Astrocyte of the cerebellum (primary cell): ENCODE measurements around the gene UFSP1.

Source experiments
- DNase-seq: peaks from one replicate; pipeline ENCODE4 v3.0.0-alpha.2; 2011; ENCODE audit warnings: low read depth
- H3K4me3 ChIP-seq: 2 replicates; pipeline ENCODE4 v1.5.1; 2011; ENCODE audit warnings: mild to moderate bottlenecking, low read depth, low read length, moderate library complexity
- in situ Hi-C: cut with HindIII; loops from 2 replicates; pipeline ENCODE4 v1.10.0; 2017; ENCODE audit warnings: low sequenced_read_pairs
- TF ChIP-seq, protein P1 (sequence below): IDR thresholded peaks from 2 replicates; pipeline ENCODE4 v1.5.1; 2012; ENCODE audit warnings: low read length, low read depth, moderate library complexity, mild to moderate bottlenecking; ENCODE audit errors: missing control alignments

The UFSP1 gene

DNA sequence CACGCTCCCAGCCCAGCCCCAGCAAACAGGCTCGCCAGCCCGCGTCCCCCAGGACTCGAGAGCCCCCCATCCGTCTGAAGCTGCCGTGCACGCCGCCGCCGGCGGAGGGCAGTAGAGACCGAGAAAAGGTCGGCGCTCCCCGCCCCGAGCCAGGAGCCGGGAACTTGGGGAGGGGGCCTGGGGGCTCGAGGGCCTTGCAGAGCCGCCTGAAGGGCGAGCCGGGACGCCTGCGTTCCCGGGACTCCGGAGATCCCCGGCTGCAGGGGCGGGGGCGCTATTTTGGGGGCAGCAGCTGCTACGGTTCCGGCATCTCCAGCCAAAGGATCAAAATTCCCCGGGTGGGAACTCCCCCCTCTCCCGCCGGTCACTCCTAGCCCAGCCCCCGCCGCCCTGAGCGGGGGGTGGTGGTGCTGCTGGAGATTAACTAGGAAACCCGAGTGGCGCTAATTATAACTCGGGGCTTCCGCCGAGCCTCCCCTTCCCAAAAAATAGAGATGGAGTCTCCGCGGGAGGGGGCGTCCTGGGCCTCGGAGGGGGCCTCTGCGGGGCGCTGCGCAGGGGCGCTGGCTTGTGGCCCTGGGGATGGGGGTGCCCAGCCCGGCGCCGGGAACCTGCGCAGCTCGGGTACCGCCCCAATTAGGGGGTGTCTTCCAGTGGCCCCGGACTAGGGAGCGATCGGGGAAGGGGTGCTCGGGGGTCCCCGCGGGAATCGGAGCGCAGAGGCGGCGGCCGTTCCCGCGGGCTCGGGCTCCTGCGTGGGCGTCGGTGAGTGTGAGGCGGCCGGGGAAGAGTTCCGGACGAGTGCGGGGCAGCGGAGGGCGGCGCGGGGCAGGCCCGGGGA lies 5.6 kb upstream of the UFSP1 start:
- peak overlapping the region; percentile 38 for H3K4me3 ChIP-seq
- TF ChIP-seq, protein P1, sequence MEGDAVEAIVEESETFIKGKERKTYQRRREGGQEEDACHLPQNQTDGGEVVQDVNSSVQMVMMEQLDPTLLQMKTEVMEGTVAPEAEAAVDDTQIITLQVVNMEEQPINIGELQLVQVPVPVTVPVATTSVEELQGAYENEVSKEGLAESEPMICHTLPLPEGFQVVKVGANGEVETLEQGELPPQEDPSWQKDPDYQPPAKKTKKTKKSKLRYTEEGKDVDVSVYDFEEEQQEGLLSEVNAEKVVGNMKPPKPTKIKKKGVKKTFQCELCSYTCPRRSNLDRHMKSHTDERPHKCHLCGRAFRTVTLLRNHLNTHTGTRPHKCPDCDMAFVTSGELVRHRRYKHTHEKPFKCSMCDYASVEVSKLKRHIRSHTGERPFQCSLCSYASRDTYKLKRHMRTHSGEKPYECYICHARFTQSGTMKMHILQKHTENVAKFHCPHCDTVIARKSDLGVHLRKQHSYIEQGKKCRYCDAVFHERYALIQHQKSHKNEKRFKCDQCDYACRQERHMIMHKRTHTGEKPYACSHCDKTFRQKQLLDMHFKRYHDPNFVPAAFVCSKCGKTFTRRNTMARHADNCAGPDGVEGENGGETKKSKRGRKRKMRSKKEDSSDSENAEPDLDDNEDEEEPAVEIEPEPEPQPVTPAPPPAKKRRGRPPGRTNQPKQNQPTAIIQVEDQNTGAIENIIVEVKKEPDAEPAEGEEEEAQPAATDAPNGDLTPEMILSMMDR: peak; percentile 73
- in situ Hi-C loops: no loop called here
- no peak for DNase-seq

DNA sequence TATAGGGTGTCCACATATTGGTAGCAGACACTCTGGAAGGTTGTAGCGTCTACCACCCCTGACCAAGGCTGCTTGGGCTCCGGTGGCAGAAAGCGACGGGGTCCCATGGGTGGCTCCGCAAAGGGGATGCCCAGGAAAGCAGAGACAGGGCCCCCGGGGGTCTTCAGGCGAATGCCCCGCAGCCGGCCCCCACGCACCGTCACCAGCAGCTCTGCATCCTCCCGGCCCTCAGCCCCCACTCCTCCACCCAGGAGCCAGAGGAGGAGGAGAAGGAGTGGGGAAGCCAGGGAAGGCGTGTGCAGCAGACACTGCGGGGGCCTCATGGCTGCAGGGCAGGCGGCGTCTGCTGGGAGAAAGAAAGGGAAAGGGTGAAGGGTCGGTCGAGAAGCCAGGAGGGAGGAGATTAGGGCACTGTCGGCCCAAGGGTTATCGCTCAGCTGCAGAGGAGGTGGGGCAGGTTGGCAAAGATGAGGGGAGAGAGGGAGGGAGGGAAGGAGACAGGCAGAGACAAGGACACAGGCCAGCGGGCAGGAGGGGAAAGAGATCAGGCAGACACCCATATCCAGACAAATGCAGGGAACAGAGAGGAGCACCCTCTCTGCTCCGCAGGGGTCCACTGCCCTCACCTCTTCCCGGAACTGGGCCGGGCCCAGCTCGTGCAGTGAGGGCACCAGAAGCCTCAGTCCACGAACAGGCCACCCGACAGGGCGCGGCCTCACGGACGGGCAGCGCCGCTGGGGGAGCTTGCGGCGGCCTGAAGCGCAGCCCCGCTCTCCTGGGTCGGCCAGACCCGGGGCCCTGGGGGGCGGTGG lies 4.6 kb upstream of the UFSP1 start:
- in situ Hi-C loops: no loop called here
- TF ChIP-seq, protein P1: no peak
- DNase-seq: no peak
- no peak overlapping the region for H3K4me3 ChIP-seq

DNA sequence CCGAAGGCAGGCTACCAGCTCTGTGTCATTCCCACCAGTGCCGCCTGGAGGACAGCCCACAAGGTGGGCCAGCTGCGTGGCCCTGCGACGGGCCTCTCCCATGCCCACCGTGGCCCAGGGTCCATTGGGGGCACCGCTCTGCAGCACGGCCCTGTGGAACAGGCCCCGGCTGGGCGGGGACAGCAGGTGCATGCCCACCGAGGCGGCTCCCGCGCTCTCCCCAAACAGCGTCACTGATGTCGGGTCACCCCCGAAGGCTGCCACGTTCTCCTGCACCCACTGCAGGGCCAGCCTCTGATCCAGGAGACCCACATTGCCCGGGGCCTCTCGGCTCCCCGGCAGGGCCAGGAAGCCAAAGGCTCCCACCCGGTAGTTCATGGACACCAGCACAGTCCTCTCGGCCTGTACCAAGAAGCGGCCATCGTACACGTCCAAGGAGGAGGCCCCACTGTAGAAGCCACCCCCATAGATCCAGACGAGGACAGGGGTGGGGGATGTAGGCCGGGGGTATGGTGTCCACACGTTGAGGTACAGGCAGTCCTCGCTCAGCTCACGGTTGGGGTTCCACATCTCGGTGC lies 3.9 kb upstream of the UFSP1 start:
- in situ Hi-C loops: no loop called here
- no peak overlapping the region for H3K4me3 ChIP-seq
- TF ChIP-seq, protein P1: no peak
- no peak for DNase-seq

DNA sequence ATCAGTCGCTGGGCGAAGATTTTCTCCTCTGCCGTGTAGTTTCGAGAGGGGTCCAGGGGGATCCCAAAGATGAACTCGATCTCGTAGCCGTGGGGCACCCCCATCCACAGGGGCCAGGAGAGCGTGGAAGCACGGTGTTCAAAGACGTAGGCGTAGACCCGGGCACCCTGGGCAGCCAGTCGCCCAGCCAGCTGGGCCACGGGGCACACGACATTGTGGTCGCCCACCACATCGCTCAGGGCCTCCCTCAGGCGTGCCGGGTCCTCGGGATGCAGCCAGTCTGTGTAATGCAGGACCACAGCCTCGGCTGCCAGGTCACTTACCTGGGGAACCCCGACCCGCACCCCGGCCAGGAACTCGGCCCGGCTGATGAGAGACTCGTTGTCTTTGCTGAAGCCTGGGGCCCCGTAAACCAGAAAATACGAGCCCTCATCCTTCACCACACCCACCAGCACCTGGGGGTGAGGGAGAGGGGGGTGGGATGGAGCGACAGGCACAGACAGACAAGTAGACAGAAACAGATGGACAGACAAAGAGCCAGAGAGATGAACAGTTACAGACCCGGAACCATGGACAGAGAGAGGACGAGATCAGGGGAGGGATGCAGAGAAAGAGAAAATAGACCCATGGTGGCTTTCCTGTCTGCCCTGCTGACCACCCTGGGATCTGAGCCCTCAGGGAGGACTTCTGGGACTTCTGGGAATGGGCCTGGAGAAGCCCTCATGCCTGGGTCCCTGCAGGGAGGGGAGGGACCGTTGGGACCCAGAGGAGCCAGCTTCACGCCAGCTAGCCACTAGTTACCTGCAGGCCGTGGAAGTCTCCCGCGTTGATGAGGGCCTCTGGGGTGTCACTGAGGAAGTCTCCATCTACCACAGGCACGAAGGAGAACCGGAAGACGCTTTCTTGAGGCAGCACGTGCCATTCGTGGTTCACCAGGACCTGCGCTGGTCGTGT lies 3.1 kb upstream of the UFSP1 start:
- in situ Hi-C loops: no loop called here
- H3K4me3 ChIP-seq: no peak overlapping the region

DNA sequence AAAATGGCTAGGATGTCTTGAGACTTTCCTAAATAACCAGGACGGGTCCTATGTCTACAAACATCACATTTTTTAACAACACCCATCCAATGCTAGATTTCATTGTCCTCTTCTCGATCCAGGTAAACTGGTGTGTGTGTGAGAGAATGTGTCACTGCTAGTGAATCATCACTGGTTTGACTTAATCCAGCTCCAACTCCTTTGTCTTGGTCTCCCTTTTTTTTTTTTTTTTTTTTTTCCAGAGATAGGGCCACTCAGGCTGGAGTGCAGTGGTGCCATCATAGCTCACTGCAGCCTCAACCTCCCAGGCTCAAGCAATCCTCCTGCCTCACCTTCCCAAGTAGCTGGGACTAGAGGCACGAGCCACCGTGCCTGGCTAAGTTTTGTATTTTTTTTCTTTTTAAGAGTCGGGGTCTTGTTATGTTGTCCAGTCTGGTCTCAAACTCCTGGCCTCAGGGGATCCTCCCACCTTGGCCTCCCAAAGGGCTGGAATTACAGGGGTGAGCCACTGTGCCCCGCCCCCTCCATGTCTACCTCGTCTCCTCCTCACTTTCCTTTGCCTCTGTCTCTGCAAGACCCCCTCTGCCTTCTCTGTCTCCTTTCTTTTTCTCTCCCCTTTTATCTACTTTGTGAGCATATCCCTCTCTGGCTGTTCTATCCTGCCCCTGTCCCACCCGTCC lies 2.2 kb upstream of the UFSP1 start:
- TF ChIP-seq, protein P1: no peak
- no peak overlapping the region for H3K4me3 ChIP-seq
- in situ Hi-C loops: no loop called here
- no peak for DNase-seq

More for the DNA sequence above, 3.1 kb upstream of the UFSP1 start:
- no peak for DNase-seq
- TF ChIP-seq, protein P1: no peak
